ENCODE data around the gene TPPP. TPM values are rescaled to one million over a fixed set of nuclear protein-coding genes. Genes with fewer than 3 reads are reported as not detected.
"Not testable (repeated sequence)": the region's sequence is repeated elsewhere in the genome, so short reads cannot be mapped to it uniquely, and the experiment has no call there.

TPPP gene
- total RNA-seq, 2 experiments from 2014 or later: 0.02 to 0.10 TPM

DNA sequence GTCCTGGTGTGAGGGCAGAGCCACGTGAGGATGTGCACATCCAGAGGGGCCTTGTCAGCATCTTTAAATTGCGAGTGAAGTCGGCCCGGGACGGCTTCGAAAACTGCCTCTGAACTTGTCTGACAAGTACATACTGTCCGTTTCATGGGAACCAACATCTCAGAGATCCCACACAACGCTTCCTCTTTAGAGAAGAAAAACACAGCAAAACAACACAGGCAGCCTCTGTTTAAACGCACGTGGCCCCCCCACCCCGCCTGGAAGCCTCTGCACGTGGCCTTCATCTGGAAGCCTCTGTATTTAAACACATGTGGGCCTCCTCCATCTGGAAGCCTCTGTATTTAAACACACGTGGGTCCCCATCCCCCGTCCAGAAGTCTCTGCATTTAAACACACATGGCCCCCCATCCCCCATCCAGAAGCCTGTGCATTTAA, 51.8 kb downstream of the TPPP start:
- CTCF ChIA-PET: no interaction called here
- intact Hi-C loops (cut with micrococcal nuclease): no loop called here
- Mint-ChIP-seq H3K27ac (no peak overlapping the region), H3K4me1 (ENCODE audit: low read depth) (no peaks in the 10 kb centered on the region), H3K36me3 (ENCODE audit: low read depth) (peaks cover 28% of the 10 kb centered on the region), H3K4me3 (no peak overlapping the region), H3K9me3 (no peaks in the 10 kb centered on the region), H3K27me3 (ENCODE audit: low read depth) (no peaks in the 10 kb centered on the region)
- DNase-seq: no peak

DNA sequence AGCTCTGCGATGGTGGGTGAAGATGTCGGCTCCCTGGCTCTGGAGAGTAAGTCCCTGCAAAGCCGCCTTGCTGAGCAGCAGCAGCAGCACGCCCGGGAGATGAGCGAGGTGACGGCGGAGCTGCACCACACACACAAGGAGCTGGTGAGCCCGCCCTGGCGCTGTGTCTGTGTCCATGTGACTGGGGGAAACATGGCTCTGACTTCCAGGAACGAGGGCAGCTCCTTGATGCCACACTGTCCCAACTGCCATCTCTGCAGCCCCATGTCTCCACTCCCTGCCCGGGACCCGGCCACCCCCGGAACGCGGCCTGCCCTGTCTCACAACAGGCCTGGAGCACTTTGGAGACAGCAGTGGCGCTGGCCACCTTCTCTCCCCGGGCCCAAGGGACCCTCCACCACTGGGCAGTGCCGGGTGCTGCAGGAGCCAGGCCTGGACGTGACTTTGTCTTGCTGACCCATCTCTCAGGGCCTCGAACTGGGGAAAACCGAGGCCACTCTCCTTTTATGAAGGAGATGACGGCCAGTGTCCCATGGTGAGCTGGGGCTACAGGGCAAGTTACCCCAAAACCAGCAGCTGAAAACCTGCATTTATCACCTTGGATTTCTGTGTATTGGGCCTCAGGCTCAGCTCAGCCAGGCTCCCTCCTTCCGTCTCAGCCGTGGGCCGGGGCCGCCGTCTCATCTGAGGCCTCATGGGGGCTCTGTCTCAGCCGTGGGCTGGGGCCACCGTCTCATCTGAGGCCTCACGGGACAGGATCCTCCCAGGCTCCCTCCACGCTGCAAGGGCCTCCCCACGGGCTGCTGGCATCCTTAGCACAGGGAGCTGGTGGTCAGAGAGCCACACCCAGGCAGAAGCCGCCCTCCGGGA, 52.5 kb downstream of the TPPP start:
- CTCF ChIA-PET: interaction anchor here (0.6 kb wide), 1 partner anchor 818 kb away, joined by 3 read pairs; no protein-coding TSS in a partner anchor
- Mint-ChIP-seq H3K4me3 (no peak overlapping the region), H3K9me3 (no peaks in the 10 kb centered on the region), H3K27me3 (ENCODE audit: low read depth) (no peaks in the 10 kb centered on the region), H3K4me1 (ENCODE audit: low read depth) (no peaks in the 10 kb centered on the region), H3K27ac (no peak overlapping the region), H3K36me3 (ENCODE audit: low read depth) (peaks cover 29% of the 10 kb centered on the region)
- no peak for DNase-seq
- intact Hi-C loops (cut with micrococcal nuclease): no loop called here

- no peaks in the 10 kb centered on the region for H3K9me3 Mint-ChIP-seq
- H3K27me3 Mint-ChIP-seq (ENCODE audit: low read depth): no peaks in the 10 kb centered on the region
- intact Hi-C loops (cut with micrococcal nuclease): no loop called here
- no peak overlapping the region for H3K4me3 Mint-ChIP-seq
- H3K27ac Mint-ChIP-seq: no peak overlapping the region
- CTCF ChIA-PET: no interaction called here
- H3K36me3 Mint-ChIP-seq (ENCODE audit: low read depth): peaks cover 28% of the 10 kb centered on the region
- no peaks in the 10 kb centered on the region for H3K4me1 Mint-ChIP-seq (ENCODE audit: low read depth)
- no peak for DNase-seq
These were observed 53.5 kb downstream of the TPPP start for GRCh38 chr5:639584-640213.

DNA sequence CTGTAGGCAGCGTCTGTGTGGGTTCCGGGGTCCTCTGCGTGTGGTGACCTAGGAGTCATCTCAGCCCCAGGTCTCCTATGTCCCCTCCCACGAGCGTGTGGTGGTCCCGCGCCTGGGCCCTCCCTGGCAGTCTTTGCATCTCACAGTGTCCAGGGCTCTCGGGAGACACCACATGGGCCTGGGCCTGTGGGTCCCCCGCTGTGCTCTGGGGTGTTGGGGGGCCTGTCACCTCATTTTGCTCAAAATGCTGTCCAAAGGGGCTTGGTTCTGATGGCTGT, 54.0 kb downstream of the TPPP start:
- no peaks in the 10 kb centered on the region for H3K9me3 Mint-ChIP-seq
- H3K4me1 Mint-ChIP-seq (ENCODE audit: low read depth): no peaks in the 10 kb centered on the region

DNA sequence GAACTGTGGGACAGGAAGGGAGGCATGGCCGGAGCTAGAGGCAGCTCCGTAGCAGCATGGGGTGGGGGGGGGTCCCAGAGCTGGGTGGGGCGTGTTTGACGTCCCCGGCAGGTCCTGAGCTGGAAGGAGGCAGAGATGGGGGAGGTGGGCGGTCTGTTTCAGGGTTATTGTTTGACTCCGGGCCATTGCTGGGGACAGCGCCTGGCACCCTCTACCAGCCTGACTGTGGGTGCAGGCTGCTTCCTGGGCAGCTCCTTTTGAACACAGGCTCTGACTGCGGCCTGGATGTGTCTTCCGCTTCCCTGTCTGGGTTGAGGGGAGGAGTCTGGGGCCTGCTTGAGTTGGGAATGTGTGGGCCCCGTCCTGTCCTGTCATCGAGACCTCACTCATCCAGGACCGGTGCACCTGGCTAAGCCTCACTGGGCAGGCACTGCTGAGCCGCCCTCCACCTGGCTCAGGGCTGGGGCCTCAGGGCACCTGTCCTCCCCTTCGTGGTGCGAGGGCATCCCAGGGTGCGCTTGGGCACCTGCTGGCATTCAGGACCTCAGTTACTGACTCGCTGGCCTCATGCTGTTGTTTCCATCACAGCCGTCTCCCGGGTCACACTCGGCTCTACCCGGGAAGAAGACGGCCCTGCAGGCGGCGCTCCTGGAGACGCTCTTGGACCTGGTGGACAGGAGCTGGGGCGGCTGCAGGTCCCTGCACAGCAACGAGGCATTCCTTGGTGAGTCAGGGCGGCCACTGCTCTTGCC, 54.5 kb downstream of the TPPP start:
- CTCF ChIA-PET: no interaction called here
- H3K27me3 Mint-ChIP-seq (ENCODE audit: low read depth): no peaks in the 10 kb centered on the region
- H3K4me3 Mint-ChIP-seq: no peak overlapping the region
- H3K9me3 Mint-ChIP-seq: no peaks in the 10 kb centered on the region
- intact Hi-C loops (cut with micrococcal nuclease): no loop called here
- no peak overlapping the region for H3K27ac Mint-ChIP-seq
- DNase-seq: no peak
- no peaks in the 10 kb centered on the region for H3K4me1 Mint-ChIP-seq (ENCODE audit: low read depth)
- H3K36me3 Mint-ChIP-seq (ENCODE audit: low read depth): peaks cover 36% of the 10 kb centered on the region

More for the DNA sequence above, 54.0 kb downstream of the TPPP start:
- intact Hi-C loops (cut with micrococcal nuclease): no loop called here
- Mint-ChIP-seq H3K36me3 (ENCODE audit: low read depth) (peaks cover 31% of the 10 kb centered on the region), H3K27ac (no peak overlapping the region), H3K4me3 (no peak overlapping the region), H3K27me3 (ENCODE audit: low read depth) (no peaks in the 10 kb centered on the region)
- CTCF ChIA-PET: no interaction called here
- DNase-seq: no peak

DNA sequence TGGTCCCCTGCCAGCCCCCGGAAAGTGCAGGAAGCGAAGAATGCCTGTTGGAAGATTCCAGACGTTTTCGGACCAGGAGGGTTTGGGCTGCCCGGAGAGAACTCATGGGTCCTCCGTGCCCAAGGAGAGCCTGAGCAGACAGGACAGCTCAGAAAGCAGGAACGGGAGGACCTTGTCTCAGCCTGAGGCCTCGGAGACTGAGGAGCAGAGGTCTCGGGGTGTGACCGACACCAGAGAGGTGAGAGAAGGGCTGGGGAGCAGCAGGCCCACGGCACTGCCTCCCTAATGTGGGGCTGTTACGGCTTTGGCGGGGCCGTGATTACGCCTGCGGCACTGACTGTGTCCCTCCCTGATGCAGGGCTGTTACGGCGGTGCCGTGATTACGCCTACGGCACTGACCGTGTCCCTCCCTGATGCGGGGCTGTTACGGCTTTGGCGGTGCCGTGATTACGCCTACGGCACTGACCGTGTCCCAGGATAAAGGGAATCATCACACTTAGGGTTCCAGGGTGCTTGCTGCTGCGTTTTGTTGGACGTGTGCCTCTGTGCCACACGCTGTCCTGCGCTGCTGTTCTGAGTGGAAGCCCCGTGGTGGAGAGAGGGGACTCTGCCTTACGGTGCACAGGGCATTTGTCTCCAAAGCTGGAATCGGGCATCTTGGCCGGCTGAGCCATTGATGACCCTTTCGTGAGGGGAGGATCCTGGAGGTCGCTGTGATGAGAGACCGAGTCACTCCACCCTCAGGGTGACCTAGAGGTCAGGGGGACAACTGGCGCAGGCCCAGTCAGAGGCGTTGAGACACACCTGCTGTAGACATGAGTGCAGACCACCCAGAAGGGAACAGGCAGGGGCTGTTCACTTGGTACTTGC, 55.3 kb downstream of the TPPP start:
- H3K4me3 Mint-ChIP-seq: no peak overlapping the region
- H3K9me3 Mint-ChIP-seq: no peaks in the 10 kb centered on the region
- peaks cover 39% of the 10 kb centered on the region for H3K36me3 Mint-ChIP-seq (ENCODE audit: low read depth)
- no peak for DNase-seq
- intact Hi-C loops (cut with micrococcal nuclease): no loop called here
- CTCF ChIA-PET: no interaction called here
- no peaks in the 10 kb centered on the region for H3K4me1 Mint-ChIP-seq (ENCODE audit: low read depth)
- H3K27me3 Mint-ChIP-seq (ENCODE audit: low read depth): no peaks in the 10 kb centered on the region
- H3K27ac Mint-ChIP-seq: no peak overlapping the region

- Mint-ChIP-seq H3K4me1 (ENCODE audit: low read depth) (no peaks in the 10 kb centered on the region), H3K36me3 (ENCODE audit: low read depth) (peaks cover 39% of the 10 kb centered on the region), H3K27ac (no peak overlapping the region), H3K4me3 (no peak overlapping the region), H3K27me3 (ENCODE audit: low read depth) (no peaks in the 10 kb centered on the region), H3K9me3 (no peaks in the 10 kb centered on the region)
- CTCF ChIA-PET: no interaction called here
- no peak for DNase-seq
- intact Hi-C loops (cut with micrococcal nuclease): no loop called here
These were observed 56.2 kb downstream of the TPPP start for GRCh38 chr5:636951-637350.

DNA sequence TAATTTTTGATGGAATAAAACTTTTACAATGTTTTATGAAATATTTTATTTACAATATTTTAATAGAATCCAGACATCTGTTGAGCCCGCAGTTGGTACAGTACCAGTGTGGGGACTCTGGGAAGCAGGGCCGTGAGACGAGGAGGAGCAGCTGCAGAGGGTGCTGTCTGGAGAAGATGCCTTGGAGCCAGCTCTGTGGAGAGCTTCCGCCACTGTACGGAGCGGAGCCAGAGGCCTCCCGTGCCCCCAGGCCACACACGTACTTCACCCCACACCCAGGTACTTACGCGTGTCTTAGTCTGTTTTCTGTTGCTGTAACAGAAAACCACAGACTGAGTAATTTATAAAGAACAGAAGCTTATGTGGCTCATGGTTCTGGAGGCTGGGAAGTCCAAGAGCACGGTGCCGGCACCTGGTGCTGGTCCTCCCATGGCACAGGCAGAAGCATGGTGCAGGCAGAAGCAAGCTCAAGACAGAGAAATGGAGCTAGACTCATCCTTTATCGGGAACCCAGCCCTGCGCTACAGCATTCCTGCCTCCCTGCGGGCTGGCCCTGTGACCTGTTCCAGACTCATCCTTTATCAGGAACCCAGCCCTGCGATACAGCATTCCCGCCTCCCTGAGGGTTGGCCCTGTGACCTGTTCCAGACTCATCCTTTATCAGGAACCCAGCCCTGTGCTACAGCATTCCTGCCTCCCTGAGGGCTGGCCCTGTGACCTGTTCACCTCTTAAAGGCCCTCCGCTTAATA, 57.7 kb downstream of the TPPP start:
- Mint-ChIP-seq H3K4me3 (no peak overlapping the region), H3K9me3 (no peaks in the 10 kb centered on the region), H3K27ac (no peak overlapping the region), H3K27me3 (ENCODE audit: low read depth) (no peaks in the 10 kb centered on the region), H3K36me3 (ENCODE audit: low read depth) (peaks cover 36% of the 10 kb centered on the region), H3K4me1 (ENCODE audit: low read depth) (no peaks in the 10 kb centered on the region)
- DNase-seq: no peak
- intact Hi-C loops (cut with micrococcal nuclease): no loop called here
- CTCF ChIA-PET: interaction anchor here (0.6 to 0.8 kb wide), 2 partner anchors 22 to 541 kb away, joined by 3 read pairs; no protein-coding TSS in a partner anchor

GRCh38 chr5:634191-634590, 59.0 kb downstream of the TPPP start:
- CTCF ChIA-PET: no interaction called here
- H3K4me1 Mint-ChIP-seq (ENCODE audit: low read depth): no peaks in the 10 kb centered on the region
- H3K36me3 Mint-ChIP-seq (ENCODE audit: low read depth): peaks cover 36% of the 10 kb centered on the region
- intact Hi-C loops (cut with micrococcal nuclease): no loop called here
- H3K9me3 Mint-ChIP-seq: no peaks in the 10 kb centered on the region
- H3K27ac Mint-ChIP-seq: no peak overlapping the region
- no peak for DNase-seq
- H3K27me3 Mint-ChIP-seq (ENCODE audit: low read depth): no peaks in the 10 kb centered on the region
- no peak overlapping the region for H3K4me3 Mint-ChIP-seq

GRCh38 chr5:633501-633955, 59.6 kb downstream of the TPPP start:
- intact Hi-C loops (cut with micrococcal nuclease): no loop called here
- H3K36me3 Mint-ChIP-seq (ENCODE audit: low read depth): peaks cover 36% of the 10 kb centered on the region
- H3K4me3 Mint-ChIP-seq: no peak overlapping the region
- no peak overlapping the region for H3K27ac Mint-ChIP-seq
- H3K4me1 Mint-ChIP-seq (ENCODE audit: low read depth): no peaks in the 10 kb centered on the region
- no peaks in the 10 kb centered on the region for H3K27me3 Mint-ChIP-seq (ENCODE audit: low read depth)
- no peaks in the 10 kb centered on the region for H3K9me3 Mint-ChIP-seq
- no peak for DNase-seq
- CTCF ChIA-PET: no interaction called here

DNA sequence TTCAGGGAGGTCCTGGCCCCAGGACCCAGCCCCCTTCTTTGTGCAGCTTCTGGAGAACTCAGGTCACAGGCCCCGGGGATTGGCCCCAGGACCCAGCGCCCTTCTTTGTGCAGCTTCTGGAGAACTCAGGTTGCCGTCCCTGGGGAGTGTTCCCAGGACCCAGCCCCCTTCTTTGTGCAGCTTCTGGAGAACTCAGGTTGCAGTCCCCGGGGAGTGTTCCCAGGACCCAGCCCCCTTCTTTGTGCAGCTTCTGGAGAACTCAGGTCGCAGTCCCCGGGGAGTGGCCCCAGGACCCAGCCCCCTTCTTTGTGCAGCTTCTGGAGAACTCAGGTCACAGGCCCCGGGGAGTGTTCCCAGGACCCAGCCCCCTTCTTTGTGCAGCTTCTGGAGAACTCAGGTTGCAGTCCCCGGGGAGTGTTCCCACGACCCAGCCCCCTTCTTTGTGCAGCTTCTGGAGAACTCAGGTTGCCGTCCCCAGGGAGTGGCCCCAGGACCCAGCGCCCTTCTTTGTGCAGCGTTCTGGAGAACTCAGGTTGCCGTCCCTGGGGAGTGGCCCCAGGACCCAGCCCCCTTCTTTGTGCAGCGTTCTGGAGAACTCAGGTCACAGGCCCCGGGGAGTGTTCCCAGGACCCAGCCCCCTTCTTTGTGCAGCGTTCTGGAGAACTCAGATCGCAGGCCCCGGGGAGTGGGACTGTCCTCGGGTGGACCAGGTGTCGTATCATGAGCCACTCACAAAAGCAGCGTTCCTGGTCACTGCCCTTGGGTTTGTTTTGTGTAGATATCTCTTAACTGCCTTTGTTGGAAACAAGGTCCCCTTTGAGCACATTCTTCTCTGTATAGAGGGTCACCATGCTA, 64.6 kb downstream of the TPPP start:
- H3K4me3 Mint-ChIP-seq; H3K9me3 Mint-ChIP-seq; H3K4me1 Mint-ChIP-seq (ENCODE audit: low read depth); DNase-seq; H3K27me3 Mint-ChIP-seq (ENCODE audit: low read depth); H3K27ac Mint-ChIP-seq; intact Hi-C loops (cut with micrococcal nuclease): not testable (repeated sequence)
- CTCF ChIA-PET: interaction anchor here (1.0 kb wide), 1 partner anchor 182 kb away, joined by 4 read pairs; no protein-coding TSS in a partner anchor
- peaks cover 19% of the 10 kb centered on the region for H3K36me3 Mint-ChIP-seq (ENCODE audit: low read depth)
